ENCODE data around the gene CD37.

- peak in 7 of 12 donors; percentile 12 to 45 (median 26) for TF ChIP-seq CTCF (IDR thresholded peaks at IDR 0.05)
- peak in 1 of 2 donors; percentile 69 for TF ChIP-seq POLR2A (IDR thresholded peaks at IDR 0.05)
These were observed 28.3 kb downstream of the CD37 start, which contains the start of gene DKKL1 for GRCh38 chr19:49363268-49364082.
